ENCODE results near the gene CYFIP1. TPM values are rescaled to one million over a fixed set of nuclear protein-coding genes. Genes with fewer than 3 reads are reported as not detected.

The CYFIP1 gene
- total RNA-seq, 4 donors from 2014 or later: 86.8 to 131 (median 105) TPM

DNA sequence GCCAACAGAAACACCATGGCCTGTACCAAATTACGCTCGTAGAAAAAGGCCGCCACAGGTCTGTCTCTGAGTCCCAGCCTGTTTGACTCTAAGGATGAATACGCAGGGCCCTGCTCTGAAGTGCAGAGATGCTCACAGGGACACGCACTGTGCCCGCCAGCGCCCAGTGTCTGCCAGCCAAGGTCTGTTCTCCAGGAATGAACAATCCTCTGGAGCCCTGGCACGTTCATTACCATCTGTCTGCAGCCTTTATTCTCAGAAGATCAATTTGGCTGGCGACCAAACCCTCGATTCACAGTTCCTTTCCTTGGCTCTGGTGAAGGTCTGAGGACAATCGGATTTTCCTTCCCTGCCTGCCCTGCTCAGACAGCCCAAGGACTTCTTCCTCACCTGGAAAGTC is 75.4 kb downstream of the CYFIP1 start:
- Histone ChIP-seq H3K36me3 (peaks cover 65 to 89% (median 77%) of the 10 kb centered on the region in 4 donors), H3K9me3 (no peaks in the 10 kb centered on the region), H3K27ac (replicated peaks in 1 of 4) (no peak overlapping the region), H3K4me3 (no peak overlapping the region), H3K4me1 (no peaks in the 10 kb centered on the region), H3K27me3 (no peaks in the 10 kb centered on the region)
- TF ChIP-seq POLR2AphosphoS5 (IDR thresholded peaks at IDR 0.05): no peak
- TF ChIP-seq, protein P1, sequence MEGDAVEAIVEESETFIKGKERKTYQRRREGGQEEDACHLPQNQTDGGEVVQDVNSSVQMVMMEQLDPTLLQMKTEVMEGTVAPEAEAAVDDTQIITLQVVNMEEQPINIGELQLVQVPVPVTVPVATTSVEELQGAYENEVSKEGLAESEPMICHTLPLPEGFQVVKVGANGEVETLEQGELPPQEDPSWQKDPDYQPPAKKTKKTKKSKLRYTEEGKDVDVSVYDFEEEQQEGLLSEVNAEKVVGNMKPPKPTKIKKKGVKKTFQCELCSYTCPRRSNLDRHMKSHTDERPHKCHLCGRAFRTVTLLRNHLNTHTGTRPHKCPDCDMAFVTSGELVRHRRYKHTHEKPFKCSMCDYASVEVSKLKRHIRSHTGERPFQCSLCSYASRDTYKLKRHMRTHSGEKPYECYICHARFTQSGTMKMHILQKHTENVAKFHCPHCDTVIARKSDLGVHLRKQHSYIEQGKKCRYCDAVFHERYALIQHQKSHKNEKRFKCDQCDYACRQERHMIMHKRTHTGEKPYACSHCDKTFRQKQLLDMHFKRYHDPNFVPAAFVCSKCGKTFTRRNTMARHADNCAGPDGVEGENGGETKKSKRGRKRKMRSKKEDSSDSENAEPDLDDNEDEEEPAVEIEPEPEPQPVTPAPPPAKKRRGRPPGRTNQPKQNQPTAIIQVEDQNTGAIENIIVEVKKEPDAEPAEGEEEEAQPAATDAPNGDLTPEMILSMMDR (IDR thresholded peaks at IDR 0.05): no peak
- TF ChIP-seq POLR2A (IDR thresholded peaks at IDR 0.05; ENCODE audit: low read depth): no peak
- no peak for TF ChIP-seq EP300 (IDR thresholded peaks at IDR 0.05)
- 67% methylated on average over 11 of the region's 11 CpGs for WGBS
- intact Hi-C loops (cut with DNase I): no loop called here
- no peak for DNase-seq (ENCODE audit: extremely low spot score)

DNA sequence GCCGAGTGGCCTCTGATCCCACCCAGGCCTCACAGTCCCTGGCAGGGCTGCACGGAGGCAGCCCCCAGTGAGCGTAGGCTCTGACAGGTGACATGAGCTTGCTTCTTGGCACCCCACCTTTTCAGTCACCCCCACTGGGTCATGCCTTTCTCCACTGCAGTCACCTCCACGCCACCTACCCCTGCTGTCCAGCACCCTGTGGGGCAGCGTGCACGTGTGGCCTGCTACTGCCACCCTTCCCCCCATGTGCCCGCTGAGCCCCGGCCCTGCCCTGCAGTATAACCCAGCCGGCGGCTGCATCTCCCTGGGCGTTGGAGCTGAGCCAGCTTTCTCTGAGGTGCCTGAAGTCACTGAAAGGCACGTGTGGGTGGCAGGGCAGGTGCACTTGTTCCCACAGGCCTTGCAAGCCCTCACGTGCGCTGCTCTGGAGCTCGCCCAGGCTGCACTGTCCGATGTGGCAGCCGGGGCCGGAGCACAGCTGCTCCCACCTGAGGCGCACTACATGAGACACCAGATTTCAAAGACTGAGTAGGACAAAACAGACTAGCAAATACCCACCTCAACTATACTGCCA is 76.1 kb downstream of the CYFIP1 start:
- WGBS: 86% methylated on average over 18 of the region's 19 CpGs
- Histone ChIP-seq H3K27me3 (no peaks in the 10 kb centered on the region), H3K9me3 (no peaks in the 10 kb centered on the region), H3K4me1 (no peaks in the 10 kb centered on the region), H3K4me3 (no peak overlapping the region), H3K36me3 (peaks cover 65 to 89% (median 77%) of the 10 kb centered on the region in 4 donors), H3K27ac (replicated peaks in 1 of 4) (no peak overlapping the region)
- intact Hi-C loops (cut with DNase I): no loop called here
- no peak for TF ChIP-seq POLR2A (IDR thresholded peaks at IDR 0.05; ENCODE audit: low read depth)
- TF ChIP-seq, protein P1 (IDR thresholded peaks at IDR 0.05): no peak
- TF ChIP-seq EP300 (IDR thresholded peaks at IDR 0.05): no peak
- DNase-seq (ENCODE audit: extremely low spot score): no peak

DNA sequence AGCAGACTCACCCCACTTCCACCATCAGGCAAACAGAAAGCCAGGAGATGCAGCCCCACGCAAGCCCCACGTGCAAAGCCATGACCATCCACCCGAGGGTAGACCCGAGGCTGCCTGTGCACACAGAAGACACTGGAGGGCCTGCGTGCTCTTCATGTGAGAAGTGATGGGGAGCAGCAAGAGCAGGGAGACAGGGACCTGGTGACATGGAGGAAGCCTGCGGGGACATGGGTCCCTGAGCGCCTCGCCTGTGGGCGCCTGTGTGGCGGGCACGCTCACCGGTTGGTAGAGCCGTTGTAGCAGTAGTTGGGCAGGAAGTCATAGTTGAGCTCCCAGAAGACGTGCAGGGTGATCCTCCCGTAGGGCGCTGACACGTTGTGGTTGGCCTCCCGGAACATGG is 76.7 kb downstream of the CYFIP1 start:
- H3K4me1 ChIP-seq: no peaks in the 10 kb centered on the region
- WGBS: 95% methylated on average over 11 of the region's 18 CpGs
- H3K27me3 ChIP-seq: no peaks in the 10 kb centered on the region
- no peaks in the 10 kb centered on the region for H3K9me3 ChIP-seq
- H3K4me3 ChIP-seq: no peak overlapping the region
- DNase-seq (ENCODE audit: extremely low spot score): no peak
- TF ChIP-seq EP300 (IDR thresholded peaks at IDR 0.05) (no peak), POLR2AphosphoS5 (IDR thresholded peaks at IDR 0.05) (no peak), POLR2A (IDR thresholded peaks at IDR 0.05; ENCODE audit: low read depth) (no peak)
- TF ChIP-seq, protein P1 (IDR thresholded peaks at IDR 0.05): no peak
- H3K36me3 ChIP-seq: peaks cover 59 to 89% (median 76%) of the 10 kb centered on the region in 4 donors
- no peak overlapping the region for H3K27ac ChIP-seq (replicated peaks in 1 of 4)
- intact Hi-C loops (cut with DNase I): no loop called here

DNA sequence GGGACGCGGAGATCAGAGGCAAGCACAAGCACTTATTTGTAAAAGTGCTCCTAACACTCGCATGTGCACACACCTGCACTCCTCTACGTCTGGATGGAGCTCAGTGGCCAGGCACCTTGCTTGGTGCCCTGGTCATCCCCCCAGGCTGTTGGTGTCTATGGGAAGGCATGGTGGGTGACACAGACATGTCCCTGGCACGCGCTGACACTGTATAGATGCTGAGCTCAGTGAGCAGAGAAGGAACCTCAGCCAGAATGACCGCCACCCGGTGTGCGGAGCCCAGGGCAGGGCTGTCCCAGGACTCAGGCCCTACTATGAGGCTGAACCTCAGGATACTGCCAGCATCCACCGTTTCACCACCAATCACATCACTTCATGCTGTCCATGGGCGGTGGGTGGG is 77.2 kb downstream of the CYFIP1 start:
- DNase-seq (ENCODE audit: extremely low spot score): no peak
- WGBS: 97% methylated on average over 7 of the region's 11 CpGs
- Histone ChIP-seq H3K4me1 (no peaks in the 10 kb centered on the region), H3K27ac (replicated peaks in 1 of 4) (no peak overlapping the region), H3K36me3 (peaks cover 54 to 86% (median 74%) of the 10 kb centered on the region in 4 donors), H3K27me3 (no peaks in the 10 kb centered on the region), H3K9me3 (no peaks in the 10 kb centered on the region), H3K4me3 (no peak overlapping the region)
- intact Hi-C loops (cut with DNase I): no loop called here
- TF ChIP-seq POLR2AphosphoS5 (IDR thresholded peaks at IDR 0.05) (no peak), POLR2A (IDR thresholded peaks at IDR 0.05; ENCODE audit: low read depth) (no peak), EP300 (IDR thresholded peaks at IDR 0.05) (no peak)
- TF ChIP-seq, protein P1 (IDR thresholded peaks at IDR 0.05): no peak

DNA sequence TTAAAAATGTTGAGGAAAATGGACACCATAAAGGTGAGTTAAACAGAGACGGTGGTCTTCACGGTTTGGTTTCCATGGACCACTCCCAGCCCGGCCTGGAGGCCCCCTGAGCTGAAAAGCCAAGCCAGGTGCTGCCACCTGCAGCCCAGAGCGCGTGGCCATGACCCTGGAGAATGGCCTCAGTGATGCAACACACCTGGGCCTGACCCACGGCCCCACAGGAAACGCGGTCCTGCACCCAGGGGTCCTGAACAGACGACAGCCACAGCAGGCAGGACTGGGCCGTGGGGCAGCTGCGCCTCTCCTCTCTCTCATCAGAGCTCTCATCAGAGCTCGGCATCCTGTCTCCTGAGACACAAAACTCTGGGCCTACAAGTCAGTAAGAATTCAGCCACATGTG is 77.6 kb downstream of the CYFIP1 start:
- intact Hi-C loops (cut with DNase I): no loop called here
- Histone ChIP-seq H3K4me3 (no peak overlapping the region), H3K9me3 (no peaks in the 10 kb centered on the region), H3K27ac (replicated peaks in 1 of 4) (no peak overlapping the region), H3K36me3 (peaks cover 50 to 86% (median 74%) of the 10 kb centered on the region in 4 donors), H3K4me1 (no peaks in the 10 kb centered on the region), H3K27me3 (no peaks in the 10 kb centered on the region)
- 88% methylated on average over 11 of the region's 12 CpGs for WGBS
- TF ChIP-seq, protein P1 (IDR thresholded peaks at IDR 0.05): no peak
- TF ChIP-seq POLR2A (IDR thresholded peaks at IDR 0.05; ENCODE audit: low read depth): no peak
- no peak for TF ChIP-seq POLR2AphosphoS5 (IDR thresholded peaks at IDR 0.05)
- no peak for TF ChIP-seq EP300 (IDR thresholded peaks at IDR 0.05)
- no peak for DNase-seq (ENCODE audit: extremely low spot score)
